ENCODE results near the gene CPED1.

CPED1 gene

GRCh38 chr7:121046893-121047468 is 58.5 kb downstream of the CPED1 start:
- H3K4me2 ChIP-seq (ENCODE audit: low read length): no peak overlapping the region
- no peaks in the 10 kb centered on the region for H3K9me2 ChIP-seq (ENCODE audit: low read depth, low read length)
- H4K20me1 ChIP-seq (ENCODE audit: insufficient read depth, low read length): no peaks in the 10 kb centered on the region
- TF ChIP-seq EZH2 (IDR thresholded peaks at IDR 0.05; ENCODE audit: borderline replicate concordance, low read length): no peak
- TF ChIP-seq, protein P1, sequence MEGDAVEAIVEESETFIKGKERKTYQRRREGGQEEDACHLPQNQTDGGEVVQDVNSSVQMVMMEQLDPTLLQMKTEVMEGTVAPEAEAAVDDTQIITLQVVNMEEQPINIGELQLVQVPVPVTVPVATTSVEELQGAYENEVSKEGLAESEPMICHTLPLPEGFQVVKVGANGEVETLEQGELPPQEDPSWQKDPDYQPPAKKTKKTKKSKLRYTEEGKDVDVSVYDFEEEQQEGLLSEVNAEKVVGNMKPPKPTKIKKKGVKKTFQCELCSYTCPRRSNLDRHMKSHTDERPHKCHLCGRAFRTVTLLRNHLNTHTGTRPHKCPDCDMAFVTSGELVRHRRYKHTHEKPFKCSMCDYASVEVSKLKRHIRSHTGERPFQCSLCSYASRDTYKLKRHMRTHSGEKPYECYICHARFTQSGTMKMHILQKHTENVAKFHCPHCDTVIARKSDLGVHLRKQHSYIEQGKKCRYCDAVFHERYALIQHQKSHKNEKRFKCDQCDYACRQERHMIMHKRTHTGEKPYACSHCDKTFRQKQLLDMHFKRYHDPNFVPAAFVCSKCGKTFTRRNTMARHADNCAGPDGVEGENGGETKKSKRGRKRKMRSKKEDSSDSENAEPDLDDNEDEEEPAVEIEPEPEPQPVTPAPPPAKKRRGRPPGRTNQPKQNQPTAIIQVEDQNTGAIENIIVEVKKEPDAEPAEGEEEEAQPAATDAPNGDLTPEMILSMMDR (IDR thresholded peaks at IDR 0.05; ENCODE audit: low read length): no peak
- H3K27ac ChIP-seq (ENCODE audit: low read depth, low read length, poor library complexity, severe bottlenecking): no peak overlapping the region
- no peaks in the 10 kb centered on the region for H3K4me1 ChIP-seq (ENCODE audit: insufficient read depth, low read length, severe bottlenecking)
- no peaks in the 10 kb centered on the region for H3K36me3 ChIP-seq (ENCODE audit: insufficient read depth, low read length)
- H3K4me3 ChIP-seq (ENCODE audit: low read depth, low read length, poor library complexity, severe bottlenecking): no peak overlapping the region
- no peaks in the 10 kb centered on the region for H3F3A ChIP-seq (ENCODE audit: insufficient read depth, low read length)
- H3K9ac ChIP-seq (ENCODE audit: low read length): no peak overlapping the region
- H3K9me3 ChIP-seq (ENCODE audit: low read length): no peaks in the 10 kb centered on the region
- H3K27me3 ChIP-seq (ENCODE audit: insufficient read depth, low read length): no peaks in the 10 kb centered on the region
- H2AFZ ChIP-seq (ENCODE audit: low read length): no peak overlapping the region
- H3K79me2 ChIP-seq (ENCODE audit: insufficient read depth, low read length): no peaks in the 10 kb centered on the region

DNA sequence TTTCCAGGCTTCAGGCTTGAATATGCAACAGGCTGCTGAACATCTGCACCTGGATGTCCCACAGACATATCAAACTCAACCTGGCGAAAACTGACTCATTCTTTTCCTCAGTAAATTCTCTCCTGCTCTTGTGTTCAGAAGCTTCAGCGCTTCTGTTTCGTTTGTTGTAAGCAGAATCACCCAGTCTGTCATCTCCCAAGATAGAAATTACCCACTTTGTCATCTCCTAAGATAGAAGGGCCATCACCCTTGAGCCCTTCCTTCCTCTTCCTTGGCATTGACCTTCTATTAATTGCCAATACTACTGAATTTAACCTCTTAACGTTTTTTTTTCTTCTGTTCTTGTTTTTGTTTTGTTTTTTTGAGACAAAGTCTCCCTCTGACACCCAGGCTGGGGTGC is 59.7 kb downstream of the CPED1 start:
- Histone ChIP-seq H3K9ac (ENCODE audit: low read length) (no peak overlapping the region), H3K4me2 (ENCODE audit: low read length) (no peak overlapping the region), H4K20me1 (ENCODE audit: insufficient read depth, low read length) (no peaks in the 10 kb centered on the region), H3F3A (ENCODE audit: insufficient read depth, low read length) (no peaks in the 10 kb centered on the region), H3K9me2 (ENCODE audit: low read depth, low read length) (no peaks in the 10 kb centered on the region), H3K36me3 (ENCODE audit: insufficient read depth, low read length) (no peaks in the 10 kb centered on the region), H2AFZ (ENCODE audit: low read length) (no peak overlapping the region), H3K4me3 (ENCODE audit: low read depth, low read length, poor library complexity, severe bottlenecking) (no peak overlapping the region), H3K27me3 (ENCODE audit: insufficient read depth, low read length) (0 out of 2 replicates have a peak, but pooled peaks cover 3% of the 10 kb centered on the region), H3K79me2 (ENCODE audit: insufficient read depth, low read length) (no peaks in the 10 kb centered on the region), H3K9me3 (ENCODE audit: low read length) (no peaks in the 10 kb centered on the region), H3K4me1 (ENCODE audit: insufficient read depth, low read length, severe bottlenecking) (no peaks in the 10 kb centered on the region), H3K27ac (ENCODE audit: low read depth, low read length, poor library complexity, severe bottlenecking) (no peak overlapping the region)
- TF ChIP-seq EZH2 (IDR thresholded peaks at IDR 0.05; ENCODE audit: borderline replicate concordance, low read length): no peak
- TF ChIP-seq, protein P1 (IDR thresholded peaks at IDR 0.05; ENCODE audit: low read length): no peak

GRCh38 chr7:121049028-121049791 is 60.7 kb downstream of the CPED1 start:
- Histone ChIP-seq H3K79me2 (ENCODE audit: insufficient read depth, low read length) (no peaks in the 10 kb centered on the region), H4K20me1 (ENCODE audit: insufficient read depth, low read length) (no peaks in the 10 kb centered on the region), H3K4me1 (ENCODE audit: insufficient read depth, low read length, severe bottlenecking) (no peaks in the 10 kb centered on the region), H3K9ac (ENCODE audit: low read length) (no peak overlapping the region), H2AFZ (ENCODE audit: low read length) (no peak overlapping the region), H3K36me3 (ENCODE audit: insufficient read depth, low read length) (no peaks in the 10 kb centered on the region), H3K4me2 (ENCODE audit: low read length) (no peak overlapping the region), H3K4me3 (ENCODE audit: low read depth, low read length, poor library complexity, severe bottlenecking) (no peak overlapping the region), H3K9me3 (ENCODE audit: low read length) (no peaks in the 10 kb centered on the region), H3K9me2 (ENCODE audit: low read depth, low read length) (no peaks in the 10 kb centered on the region), H3K27ac (ENCODE audit: low read depth, low read length, poor library complexity, severe bottlenecking) (no peak overlapping the region), H3K27me3 (ENCODE audit: insufficient read depth, low read length) (0 out of 2 replicates have a peak, but pooled peaks cover 3% of the 10 kb centered on the region), H3F3A (ENCODE audit: insufficient read depth, low read length) (no peaks in the 10 kb centered on the region)
- TF ChIP-seq, protein P1 (IDR thresholded peaks at IDR 0.05; ENCODE audit: low read length): no peak
- no peak for TF ChIP-seq EZH2 (IDR thresholded peaks at IDR 0.05; ENCODE audit: borderline replicate concordance, low read length)

All from OCI-LY1 (cell line).